Stimulated activated CD4-positive, alpha-beta T cell treated with anti-CD3 and anti-CD28 coated beads, Interleukin-15, amount 100 ng/mL, for 1 hour (primary cell): ENCODE measurements around the gene PRKCG.
"Not testable (repeated sequence)": the region's sequence is repeated elsewhere in the genome, so short reads cannot be mapped to it uniquely, and the experiment has no call there.

Experiments
- DNase-seq, 2 donors: peaks; one replicate each; pipeline ENCODE4 v3.0.0-alpha.2; 2020; ENCODE audit warnings: low read depth in 1 of 2, low spot score in 1 of 2

Gene PRKCG

GRCh38 chr19:53942001-53942786 is 60.2 kb downstream of the PRKCG start:
- no peak for DNase-seq

GRCh38 chr19:53944416-53944815 is 62.4 kb downstream of the PRKCG start:
- no peak for DNase-seq

GRCh38 chr19:53944933-53945332 is 62.9 kb downstream of the PRKCG start:
- DNase-seq: no peak

- DNase-seq: no peak
Measured at GRCh38 chr19:53945441-53945840, 63.4 kb downstream of the PRKCG start.

- DNase-seq: no peak
Measured at GRCh38 chr19:53945998-53946397, 64.0 kb downstream of the PRKCG start.

GRCh38 chr19:53947624-53948023 is 65.6 kb downstream of the PRKCG start:
- DNase-seq: no peak

GRCh38 chr19:53948611-53949010 is 66.6 kb downstream of the PRKCG start:
- not testable (repeated sequence) for DNase-seq

GRCh38 chr19:53951436-53951835 is 69.4 kb downstream of the PRKCG start:
- DNase-seq: no peak

- DNase-seq: no peak
Measured at GRCh38 chr19:53951947-53952346, 70.0 kb downstream of the PRKCG start.

- DNase-seq: no peak
Measured at GRCh38 chr19:53953383-53953782, 71.4 kb downstream of the PRKCG start.
